NCI-H748 treated with DMSO at 0.1 percent for 48 hours (cell line): ENCODE measurements around the gene FEZF1.
A peak's percentile ranks its signal among the peaks of the same experiment; 100 is the strongest.

Source experiments
- DNase-seq: peaks from one replicate; lab custom pipeline; 2025; lab: John Stamatoyannopoulos, UW

Gene FEZF1

DNA sequence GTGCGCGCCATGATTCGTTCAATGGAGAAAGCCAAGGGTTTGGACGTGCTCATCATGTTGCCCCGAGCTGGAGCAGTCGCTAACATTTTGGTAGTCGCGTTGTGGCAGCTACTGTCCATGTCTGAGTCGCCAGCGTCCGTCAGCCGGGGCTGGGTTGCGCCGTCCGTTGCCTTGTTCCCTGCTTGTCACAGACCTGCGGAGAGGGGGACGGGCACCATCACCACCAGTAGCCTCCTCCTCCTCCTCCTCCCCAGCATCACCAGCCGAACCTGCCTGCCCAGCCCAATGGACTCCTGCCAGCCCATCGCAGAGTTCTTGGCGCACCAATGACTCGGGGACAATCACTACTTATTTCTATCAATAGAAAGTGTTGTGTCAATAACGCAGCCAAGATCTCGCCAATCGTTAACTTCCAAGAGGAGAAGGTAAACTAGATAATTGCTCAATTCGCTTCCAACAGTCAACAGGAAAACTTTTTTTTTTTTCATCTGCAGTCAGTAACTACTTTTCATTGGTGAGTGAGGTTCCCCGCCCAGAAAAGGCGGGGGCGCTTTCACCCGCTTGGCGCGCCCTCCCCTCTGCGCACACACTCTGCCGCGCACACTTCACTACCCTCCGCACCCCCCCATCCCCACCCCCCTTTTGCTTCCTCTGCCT, at the start of gene FEZF1:
TSS of gene FEZF1 (minus strand) at position 432 of the 657 bp plus-strand sequence. CDS start at position 119, 313 bp downstream.
- DNase-seq = peak; percentile 72

DNA sequence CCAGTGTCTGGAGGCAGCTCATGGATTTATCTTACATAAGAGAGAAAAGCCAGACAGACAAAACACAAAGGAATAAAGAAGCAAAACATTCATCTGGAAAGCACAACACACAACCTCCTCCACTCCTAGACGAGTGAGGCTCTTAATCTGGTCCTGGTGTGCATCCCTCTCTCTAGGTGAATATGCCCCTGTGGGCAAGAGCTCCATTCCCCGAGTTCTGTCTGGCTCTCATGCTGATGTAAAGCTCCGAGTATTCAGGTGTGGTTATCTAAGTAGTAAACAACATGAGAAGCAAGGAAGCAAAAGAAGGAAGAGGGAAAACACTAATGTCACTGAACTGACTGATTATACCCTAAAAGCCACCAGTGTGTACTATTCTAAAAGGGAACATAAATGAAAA, 47.9 kb upstream of the FEZF1 start:
- no peak for DNase-seq

DNA sequence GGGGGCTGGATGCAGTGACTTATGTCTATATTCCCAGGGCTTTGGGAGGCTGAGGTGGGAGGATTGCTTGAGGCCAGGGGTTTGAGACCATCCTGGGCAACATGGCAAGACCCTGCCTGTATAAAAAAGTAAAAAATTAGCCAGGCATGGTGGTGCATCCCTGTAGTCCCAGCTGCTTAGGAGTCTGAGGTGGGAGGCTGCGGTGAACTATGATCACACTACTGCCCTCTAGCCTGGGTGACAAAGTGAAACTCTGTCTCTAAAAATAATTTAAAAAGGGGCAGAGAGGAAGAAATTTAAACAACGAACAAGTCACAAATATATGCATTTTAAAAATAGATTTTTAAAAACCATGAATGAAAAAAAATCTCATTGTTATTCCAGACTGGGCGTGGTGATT, 46.2 kb upstream of the FEZF1 start:
- DNase-seq = no peak

DNA sequence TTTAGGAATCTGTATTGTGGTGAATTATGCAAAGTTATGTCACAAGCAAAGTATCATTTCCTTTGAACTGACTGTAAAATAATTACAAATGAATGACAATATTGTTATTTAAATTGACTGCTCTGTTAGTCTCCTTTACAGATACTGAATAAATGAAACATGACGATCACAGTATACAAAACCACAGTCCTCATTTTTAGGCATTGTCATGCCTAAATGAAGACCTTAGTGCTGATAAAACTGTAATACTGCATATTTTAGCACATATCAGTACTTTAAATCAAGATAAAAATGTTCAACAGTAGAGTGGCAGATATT, 39.7 kb upstream of the FEZF1 start:
- DNase-seq = no peak

DNA sequence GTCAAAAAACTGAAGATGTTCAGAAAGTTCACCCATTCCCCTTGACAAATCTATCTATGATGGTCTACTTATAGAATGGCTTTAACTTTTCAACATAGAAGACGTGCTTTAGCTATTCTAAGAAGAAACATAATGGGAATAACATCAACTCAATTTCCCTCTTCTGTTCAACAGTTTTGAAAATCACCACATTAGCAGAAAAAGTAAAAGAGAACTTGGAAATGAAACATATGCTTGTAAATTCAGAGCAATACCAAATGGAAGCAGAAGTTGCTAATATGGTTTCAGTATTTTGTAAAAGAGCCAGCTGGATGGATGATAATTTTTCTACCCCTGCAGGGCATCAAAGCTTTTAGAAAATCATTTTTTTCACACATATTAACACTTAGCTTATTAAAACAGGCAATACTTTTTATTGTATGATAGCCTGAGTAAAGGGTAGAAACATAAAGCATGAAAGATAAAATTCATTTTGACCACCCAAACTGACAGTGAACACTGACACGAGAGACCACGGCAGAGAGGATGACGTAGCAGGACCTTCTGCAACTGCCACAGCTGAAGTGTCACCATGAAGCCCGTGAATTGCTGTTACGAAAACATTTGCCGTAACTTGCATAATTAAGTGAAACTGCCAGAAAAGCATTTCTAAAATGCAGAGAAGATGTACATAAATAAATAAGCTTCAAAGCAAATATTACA, 39.2 kb upstream of the FEZF1 start:
- DNase-seq = no peak

GRCh38 chr7:122340427-122340826, 35.9 kb upstream of the FEZF1 start:
- DNase-seq = no peak

DNA sequence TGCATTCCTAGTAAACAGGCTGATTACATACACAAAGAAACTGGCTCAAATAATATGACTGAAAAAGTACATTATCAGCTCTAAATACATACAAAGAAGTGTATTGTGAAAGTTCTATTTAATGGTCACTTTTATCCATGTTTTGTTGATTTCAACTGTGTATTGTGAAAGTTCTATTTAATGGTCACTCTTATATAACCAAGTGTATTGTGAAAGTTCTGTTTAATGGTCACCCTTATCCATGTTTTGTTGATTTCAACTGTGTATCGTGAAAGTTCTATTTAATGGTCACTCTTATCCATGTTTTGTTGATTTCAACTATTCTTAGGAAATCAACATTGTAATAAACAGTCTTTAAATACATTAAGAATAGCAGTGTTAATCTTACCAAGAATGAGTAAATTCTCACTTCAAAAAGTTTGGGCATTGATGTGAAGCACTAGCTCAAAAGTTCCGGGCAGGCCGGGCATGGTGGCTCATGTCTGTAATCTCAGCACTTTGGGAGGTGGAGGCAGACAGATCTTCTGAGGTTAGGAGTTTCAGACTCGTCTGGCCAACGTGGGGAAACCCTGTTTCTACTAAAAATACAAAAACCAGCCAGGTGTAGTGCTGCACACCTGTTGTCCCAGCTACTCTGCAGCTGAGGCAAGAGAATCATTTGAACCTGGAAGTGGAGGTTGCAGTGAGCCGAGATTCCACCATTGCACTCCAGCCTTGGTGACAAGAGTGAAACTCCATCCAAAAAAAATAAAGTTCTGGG, 34.8 kb upstream of the FEZF1 start:
- no peak for DNase-seq

GRCh38 chr7:122337011-122337410, 32.5 kb upstream of the FEZF1 start:
- peak; percentile 43 for DNase-seq

GRCh38 chr7:122329145-122329802, 24.7 kb upstream of the FEZF1 start:
- DNase-seq = no peak

GRCh38 chr7:122327969-122328368, 23.4 kb upstream of the FEZF1 start:
- DNase-seq = no peak

- no peak for DNase-seq
These were observed 12.2 kb upstream of the FEZF1 start for GRCh38 chr7:122316467-122317388.

DNA sequence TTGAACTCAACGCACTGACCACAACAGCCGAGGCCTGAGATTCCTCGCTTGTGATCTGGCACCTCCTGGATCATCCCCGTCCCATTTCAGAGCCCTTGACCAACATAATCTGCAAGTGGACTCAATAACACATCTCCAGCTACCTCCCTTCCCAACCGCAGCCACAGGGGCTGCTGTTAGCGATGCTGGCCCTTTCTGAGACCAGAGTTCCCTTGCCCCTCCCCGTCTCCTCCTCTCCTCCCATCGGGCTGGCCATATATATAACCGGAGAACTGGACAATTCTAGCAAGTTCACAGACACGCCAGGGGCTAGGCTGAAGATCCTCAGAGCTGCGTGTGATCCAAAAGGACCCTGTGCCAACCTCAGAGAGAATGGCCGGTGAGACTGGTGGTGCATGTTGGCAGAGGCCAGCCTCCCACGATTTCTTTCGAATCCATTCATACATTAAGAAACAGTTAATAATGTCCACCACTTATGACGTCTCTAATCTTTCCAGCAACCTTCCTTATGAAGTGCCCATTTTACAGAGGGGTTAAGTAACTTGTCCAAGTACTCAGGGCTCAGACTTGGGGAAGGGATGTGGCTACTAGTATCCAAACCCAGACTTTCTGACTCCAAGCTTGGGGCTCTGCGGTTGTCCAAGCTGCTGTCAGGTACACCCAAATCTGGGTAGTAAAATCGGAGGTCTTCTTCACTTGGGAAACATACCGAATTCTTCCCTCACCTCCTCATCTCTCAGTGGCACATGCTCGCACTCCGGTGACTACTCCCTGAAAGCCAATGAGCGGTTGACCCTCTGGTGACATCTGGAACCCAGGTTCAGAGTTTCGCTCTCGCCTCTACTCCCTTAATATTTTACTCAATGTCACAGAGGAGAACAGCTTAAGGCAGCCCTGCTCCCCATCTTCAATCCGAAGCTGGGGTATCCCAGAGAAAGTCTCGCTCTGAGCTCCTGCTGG, 11.2 kb upstream of the FEZF1 start:
- no peak for DNase-seq

DNA sequence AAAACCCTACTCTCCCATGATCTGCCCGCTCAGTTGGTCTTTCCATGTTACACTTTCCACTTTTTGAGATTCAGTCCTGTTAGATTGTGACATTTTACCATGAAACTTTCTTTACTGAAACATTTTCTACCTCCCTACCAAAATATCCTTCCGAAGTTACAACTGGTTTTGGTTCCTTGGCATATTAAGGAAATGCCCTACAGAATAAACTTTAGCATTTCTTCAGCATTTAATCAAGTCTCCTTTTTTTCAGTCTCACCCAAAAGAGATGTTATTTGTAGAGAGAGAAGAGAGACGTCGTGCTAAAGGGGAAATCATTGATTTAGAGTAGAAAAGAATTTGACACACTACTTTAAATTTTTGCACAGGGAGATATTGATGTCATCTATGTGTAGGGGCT, 9.7 kb upstream of the FEZF1 start:
- DNase-seq = no peak

GRCh38 chr7:122312789-122313188, 8.2 kb upstream of the FEZF1 start:
- DNase-seq = no peak

DNA sequence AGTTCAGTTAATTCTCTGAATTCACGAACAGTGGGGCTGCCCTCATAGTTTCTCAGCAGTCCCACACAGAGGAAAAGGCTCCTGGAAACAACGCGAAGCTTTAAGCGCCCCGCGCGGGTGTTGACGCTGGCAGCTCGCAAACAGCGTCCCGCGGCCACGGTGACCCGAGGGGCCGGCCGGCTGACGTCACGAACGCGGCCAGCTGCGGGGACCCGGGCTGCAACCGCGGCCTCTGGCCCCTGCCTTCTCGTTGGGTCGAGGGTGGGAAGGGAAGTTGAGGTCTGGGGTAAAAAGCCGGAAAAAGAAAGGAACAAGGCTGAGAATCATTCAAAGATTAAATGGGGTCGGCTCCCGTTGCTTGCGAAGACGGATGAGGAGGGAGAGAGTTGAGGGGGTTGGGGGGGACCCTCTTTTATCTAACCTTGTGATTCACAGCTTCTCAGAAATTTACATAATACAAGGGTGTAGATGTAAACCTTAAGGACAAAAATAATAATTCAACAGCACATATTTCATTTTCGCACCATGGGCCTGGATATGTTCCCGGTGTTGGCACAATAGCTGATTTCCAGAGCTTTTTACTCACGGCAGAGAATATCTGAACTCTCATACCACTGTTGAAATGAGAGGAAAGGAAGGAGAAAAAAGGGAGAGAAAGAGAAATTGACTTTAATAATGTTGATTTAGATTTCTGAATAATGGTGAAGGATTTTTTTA, 7.3 kb upstream of the FEZF1 start:
- DNase-seq = no peak

DNA sequence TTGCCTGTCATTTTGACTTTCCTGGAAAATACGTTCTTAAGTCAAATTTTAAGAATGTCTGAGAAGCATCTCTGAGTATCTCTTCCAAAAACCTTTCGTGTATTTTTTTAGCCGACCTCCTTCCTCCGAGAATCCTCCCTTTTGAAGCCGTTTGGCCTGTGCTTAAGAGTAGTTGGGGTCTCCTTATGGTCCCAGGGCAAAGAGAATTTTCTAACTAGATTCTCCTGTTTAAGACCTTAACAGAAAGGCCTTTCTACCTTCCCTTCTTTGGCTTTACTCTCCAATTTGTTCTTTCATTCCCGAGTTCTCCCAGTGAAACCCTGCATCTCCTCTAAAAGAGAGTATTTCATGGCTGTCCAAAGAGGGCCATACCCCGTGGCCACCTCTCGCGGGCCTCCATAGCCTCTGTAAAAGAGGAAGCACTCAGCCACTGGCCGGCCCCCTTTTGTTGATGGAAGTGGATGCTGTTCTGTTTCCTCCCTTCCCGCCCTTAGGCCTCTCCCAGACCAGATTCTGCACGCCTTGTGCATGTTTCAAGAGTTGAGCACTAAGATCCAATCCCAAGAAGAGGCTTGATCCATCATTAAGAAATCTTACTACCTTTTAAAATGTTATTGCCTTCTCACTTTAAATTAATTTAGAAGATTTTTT, 6.6 kb upstream of the FEZF1 start:
- no peak for DNase-seq

- DNase-seq = no peak
These were observed 5.8 kb upstream of the FEZF1 start for GRCh38 chr7:122310119-122311021.

DNA sequence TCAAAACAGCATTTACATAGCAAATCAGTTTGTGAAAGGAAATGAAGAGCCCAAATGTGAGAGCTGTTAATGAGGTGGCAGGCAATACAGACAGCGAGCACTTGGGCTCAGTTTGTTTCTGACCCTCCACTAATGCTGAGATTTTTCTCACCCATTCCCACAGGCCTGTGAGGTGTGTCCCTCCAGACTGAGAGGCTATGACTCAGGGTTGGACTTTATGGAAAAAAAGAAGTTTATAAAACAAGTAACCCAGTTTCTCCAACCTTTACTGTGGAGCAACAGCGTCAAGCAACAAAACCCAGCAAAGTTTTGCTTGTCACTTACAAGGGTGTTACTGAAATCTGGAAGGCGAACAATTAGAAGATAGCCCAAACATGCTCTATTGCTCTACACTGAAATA, 4.9 kb upstream of the FEZF1 start:
- DNase-seq = no peak
